ENCODE results near the gene GPX6. TPM values are rescaled to one million over a fixed set of nuclear protein-coding genes. Genes with fewer than 3 reads are reported as not detected.
"Not testable (repeated sequence)": the region's sequence is repeated elsewhere in the genome, so short reads cannot be mapped to it uniquely, and the experiment has no call there.

GPX6 gene
- total and polyA plus RNA-seq, 2 donors from 2014 or later = not detected

GRCh38 chr6:28551891-28552666, 36.5 kb upstream of the GPX6 start:
- H3K4me3 ChIP-seq (ENCODE audit: low read length in 3 of 3) = no peak overlapping the region
- H3K36me3 ChIP-seq (ENCODE audit: control insufficient read depth in 2 of 3, insufficient read depth in 3 of 3, low read length in 3 of 3) = no peaks in the 10 kb centered on the region
- no peak for TF ChIP-seq CTCF (IDR thresholded peaks at IDR 0.05; ENCODE audit: borderline replicate concordance, extremely low read depth, insufficient read depth)
- no peaks in the 10 kb centered on the region for H3K27me3 ChIP-seq (ENCODE audit: control insufficient read depth, insufficient read depth, low read length)
- H3K27ac ChIP-seq (ENCODE audit: low read depth in 2 of 2, low read length in 2 of 2) = no peak overlapping the region
- no peak for FAIRE-seq
- H3K4me1 ChIP-seq (ENCODE audit: control insufficient read depth in 2 of 3, insufficient read depth in 2 of 3, low read depth in 1 of 3, low read length in 3 of 3) = peaks cover 0 to 4% (median 0%) of the 10 kb centered on the region in 3 donors
- DNase-seq = no peak
- H3K9me3 ChIP-seq (ENCODE audit: control insufficient read depth in 2 of 3, insufficient read depth in 1 of 3, low read length in 3 of 3) = no peaks in the 10 kb centered on the region
- no peak overlapping the region for H3K9ac ChIP-seq (ENCODE audit: low read length in 3 of 3)
- intact Hi-C loops (cut with DNase I) = no loop called here

DNA sequence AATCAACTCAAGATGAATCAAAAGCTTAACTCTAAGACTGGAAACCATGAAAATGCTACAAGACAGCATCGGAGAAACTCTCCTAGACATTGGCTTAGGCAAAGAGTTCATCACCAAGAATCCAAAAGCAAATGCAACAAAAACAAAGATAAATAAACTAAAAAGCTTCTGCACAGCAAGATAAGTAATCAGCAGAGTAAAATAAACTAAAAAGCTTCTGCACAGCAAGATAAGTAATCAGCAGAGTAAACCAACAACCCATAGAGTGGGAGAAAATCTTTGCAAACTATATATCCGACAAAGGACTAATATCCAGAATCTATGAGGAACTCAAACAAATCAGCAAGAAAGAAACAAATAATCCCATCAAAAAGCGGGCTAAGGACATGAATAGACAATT, 31.4 kb upstream of the GPX6 start:
- DNase-seq; H3K9me3 ChIP-seq (ENCODE audit: control insufficient read depth in 2 of 3, insufficient read depth in 1 of 3, low read length in 3 of 3); H3K27ac ChIP-seq (ENCODE audit: low read depth in 2 of 2, low read length in 2 of 2); intact Hi-C loops (cut with DNase I); FAIRE-seq; H3K9ac ChIP-seq (ENCODE audit: low read length in 3 of 3); H3K4me3 ChIP-seq (ENCODE audit: low read length in 3 of 3); H3K4me1 ChIP-seq (ENCODE audit: control insufficient read depth in 2 of 3, insufficient read depth in 2 of 3, low read depth in 1 of 3, low read length in 3 of 3); H3K36me3 ChIP-seq (ENCODE audit: control insufficient read depth in 2 of 3, insufficient read depth in 3 of 3, low read length in 3 of 3); H3K27me3 ChIP-seq (ENCODE audit: control insufficient read depth, insufficient read depth, low read length): not testable (repeated sequence)

DNA sequence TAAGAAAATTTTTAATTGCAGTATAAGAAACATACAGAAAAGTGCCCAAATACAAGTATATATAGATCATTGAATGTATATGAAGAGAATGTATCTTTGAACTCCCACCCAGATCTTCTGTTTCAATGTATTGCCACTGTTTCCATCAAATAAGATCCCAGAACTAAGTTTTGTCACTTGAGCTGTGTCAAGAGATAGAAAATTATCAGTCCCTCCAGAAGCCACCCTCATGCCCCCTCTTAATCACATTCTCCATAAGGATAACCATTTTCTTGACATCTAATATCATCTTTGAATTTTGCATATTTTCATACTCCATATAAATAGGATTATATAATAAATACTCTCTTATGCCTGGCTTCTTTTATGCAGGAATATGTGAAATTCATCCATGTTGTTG, 30.4 kb upstream of the GPX6 start:
- no peak for TF ChIP-seq CTCF (IDR thresholded peaks at IDR 0.05; ENCODE audit: borderline replicate concordance, extremely low read depth, insufficient read depth)
- no peak for DNase-seq
- FAIRE-seq = no peak
- H3K36me3 ChIP-seq (ENCODE audit: control insufficient read depth in 2 of 3, insufficient read depth in 3 of 3, low read length in 3 of 3) = no peaks in the 10 kb centered on the region
- no peaks in the 10 kb centered on the region for H3K27me3 ChIP-seq (ENCODE audit: control insufficient read depth, insufficient read depth, low read length)
- H3K9me3 ChIP-seq (ENCODE audit: control insufficient read depth in 2 of 3, insufficient read depth in 1 of 3, low read length in 3 of 3) = no peaks in the 10 kb centered on the region
- H3K9ac ChIP-seq (ENCODE audit: low read length in 3 of 3) = no peak overlapping the region
- no peak overlapping the region for H3K27ac ChIP-seq (ENCODE audit: low read depth in 2 of 2, low read length in 2 of 2)
- H3K4me1 ChIP-seq (ENCODE audit: control insufficient read depth in 2 of 3, insufficient read depth in 2 of 3, low read depth in 1 of 3, low read length in 3 of 3) = no peaks in the 10 kb centered on the region
- intact Hi-C loops (cut with DNase I) = no loop called here
- H3K4me3 ChIP-seq (ENCODE audit: low read length in 3 of 3) = no peak overlapping the region

GRCh38 chr6:28543651-28544610, 28.3 kb upstream of the GPX6 start:
- H3K4me1 ChIP-seq (ENCODE audit: control insufficient read depth in 2 of 3, insufficient read depth in 2 of 3, low read depth in 1 of 3, low read length in 3 of 3) = no peaks in the 10 kb centered on the region
- H3K36me3 ChIP-seq (ENCODE audit: control insufficient read depth in 2 of 3, insufficient read depth in 3 of 3, low read length in 3 of 3) = no peaks in the 10 kb centered on the region
- H3K27ac ChIP-seq (ENCODE audit: low read depth in 2 of 2, low read length in 2 of 2) = no peak overlapping the region
- H3K9ac ChIP-seq (ENCODE audit: low read length in 3 of 3) = peak overlapping the region in 1 of 3 donors; percentile 48
- no peaks in the 10 kb centered on the region for H3K27me3 ChIP-seq (ENCODE audit: control insufficient read depth, insufficient read depth, low read length)
- DNase-seq (peak in 4 of 5 donors; percentile 43 to 71 (median 70)), FAIRE-seq (no peak)
- H3K4me3 ChIP-seq (ENCODE audit: low read length in 3 of 3) = peak overlapping the region in 1 of 3 donors; percentile 47
- intact Hi-C loops (cut with DNase I) = no loop called here
- no peak for TF ChIP-seq CTCF (IDR thresholded peaks at IDR 0.05; ENCODE audit: borderline replicate concordance, extremely low read depth, insufficient read depth)
- no peaks in the 10 kb centered on the region for H3K9me3 ChIP-seq (ENCODE audit: control insufficient read depth in 2 of 3, insufficient read depth in 1 of 3, low read length in 3 of 3)
